Measurements from ENCODE around the gene DIPK2A.

Gene DIPK2A, protein sequence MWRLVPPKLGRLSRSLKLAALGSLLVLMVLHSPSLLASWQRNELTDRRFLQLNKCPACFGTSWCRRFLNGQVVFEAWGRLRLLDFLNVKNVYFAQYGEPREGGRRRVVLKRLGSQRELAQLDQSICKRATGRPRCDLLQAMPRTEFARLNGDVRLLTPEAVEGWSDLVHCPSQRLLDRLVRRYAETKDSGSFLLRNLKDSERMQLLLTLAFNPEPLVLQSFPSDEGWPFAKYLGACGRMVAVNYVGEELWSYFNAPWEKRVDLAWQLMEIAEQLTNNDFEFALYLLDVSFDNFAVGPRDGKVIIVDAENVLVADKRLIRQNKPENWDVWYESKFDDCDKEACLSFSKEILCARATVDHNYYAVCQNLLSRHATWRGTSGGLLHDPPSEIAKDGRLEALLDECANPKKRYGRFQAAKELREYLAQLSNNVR

DNA sequence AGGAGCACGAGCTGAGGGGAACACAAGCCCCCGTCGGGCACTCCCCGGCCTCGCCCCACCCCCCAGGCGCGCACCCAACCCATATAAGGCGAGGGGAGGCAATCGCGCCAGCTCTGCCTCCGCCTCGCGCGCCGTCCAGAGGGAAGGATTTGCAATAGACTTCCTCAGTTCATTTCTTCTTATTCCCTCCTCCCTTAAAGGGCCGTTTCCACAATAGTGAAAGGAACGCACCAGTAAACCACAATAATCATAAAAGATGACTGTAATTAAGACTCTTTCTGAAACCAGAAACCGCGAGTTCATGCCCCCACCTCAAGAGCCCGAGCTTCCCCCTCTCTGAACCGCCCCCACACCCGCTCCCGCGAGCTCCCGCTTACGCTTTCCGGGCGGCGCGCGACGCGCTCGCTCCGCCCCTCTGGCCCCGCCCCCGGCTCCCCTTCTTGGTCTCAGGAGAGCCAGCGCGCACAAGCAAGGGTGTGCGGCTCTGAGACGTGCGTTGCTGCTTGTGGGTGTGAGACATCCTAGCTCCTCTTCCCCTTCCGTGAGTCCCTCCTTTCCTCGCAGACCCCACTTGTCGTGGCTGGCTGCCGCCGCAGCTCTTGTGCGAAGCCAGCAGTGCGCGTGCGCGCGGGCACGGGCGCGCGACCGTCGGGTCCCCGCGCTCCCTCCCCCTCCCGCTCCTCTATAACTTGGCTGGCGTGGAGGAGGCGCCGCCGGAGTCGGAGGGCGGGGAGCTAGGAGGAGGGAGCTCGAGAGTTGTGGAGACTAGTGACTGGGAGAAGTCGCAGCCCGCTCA is at the start of gene DIPK2A:
TSS of gene DIPK2A (plus strand) at position 465 of the 796 bp plus-strand sequence. CDS start 510 bp downstream, outside the sequence.
- peak; percentile 93 for DNase-seq (ENCODE audit: low spot score)

DNA sequence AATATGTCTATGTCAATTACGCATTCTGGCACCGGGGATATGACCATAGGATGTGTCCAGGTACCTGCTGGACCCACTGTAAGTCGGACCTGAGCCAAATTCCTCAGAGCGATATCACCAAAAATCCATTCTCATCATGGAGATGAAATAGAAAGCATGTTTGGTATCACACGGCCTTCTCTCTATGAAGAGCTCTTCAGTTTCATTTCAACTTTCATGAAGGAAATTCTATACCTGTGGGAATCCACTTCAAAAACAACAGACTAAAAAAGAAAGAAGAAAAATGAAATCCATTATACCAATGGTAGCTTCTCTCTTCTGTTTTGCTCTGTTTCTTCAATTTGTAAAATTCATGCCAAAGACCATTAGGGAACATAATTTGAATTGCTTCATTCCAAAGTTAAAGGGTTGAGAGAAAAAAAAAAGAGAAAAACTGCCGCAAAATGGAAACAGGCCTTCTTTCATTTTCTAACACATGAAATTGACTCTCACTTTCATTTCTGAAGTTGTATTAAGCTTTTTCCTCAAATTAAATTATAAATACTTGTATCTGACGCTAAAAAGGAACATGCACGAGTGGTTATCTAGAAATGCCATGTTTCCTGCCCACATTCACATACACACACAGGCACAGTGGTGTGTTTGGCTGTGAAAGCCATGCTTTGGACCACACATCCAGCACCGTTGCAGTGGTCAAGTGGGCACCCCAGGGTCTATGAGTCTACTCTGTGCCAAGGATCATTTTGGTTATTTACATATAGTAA is 46.9 kb upstream of the DIPK2A start:
- no peak for DNase-seq (ENCODE audit: low spot score)

DNA sequence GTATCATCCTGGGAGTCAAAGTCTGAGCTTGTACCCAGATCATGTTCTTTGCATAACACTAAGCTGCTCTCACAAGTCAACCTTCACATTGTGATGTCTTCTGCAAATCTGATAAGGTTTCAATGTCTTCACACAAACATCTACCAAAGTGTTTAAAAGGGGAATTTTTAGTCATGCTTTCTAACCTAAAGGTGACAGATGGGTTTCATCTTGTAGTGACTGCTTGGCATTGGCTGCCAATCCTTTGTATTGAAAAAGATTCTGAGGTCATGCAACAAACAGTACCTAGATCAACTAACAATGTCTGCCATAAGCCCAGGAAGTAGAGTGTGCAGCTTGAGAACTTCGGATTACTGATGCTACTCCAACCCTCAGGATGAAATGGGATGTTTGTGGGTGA is 43.6 kb upstream of the DIPK2A start:
- no peak for DNase-seq (ENCODE audit: low spot score)

DNA sequence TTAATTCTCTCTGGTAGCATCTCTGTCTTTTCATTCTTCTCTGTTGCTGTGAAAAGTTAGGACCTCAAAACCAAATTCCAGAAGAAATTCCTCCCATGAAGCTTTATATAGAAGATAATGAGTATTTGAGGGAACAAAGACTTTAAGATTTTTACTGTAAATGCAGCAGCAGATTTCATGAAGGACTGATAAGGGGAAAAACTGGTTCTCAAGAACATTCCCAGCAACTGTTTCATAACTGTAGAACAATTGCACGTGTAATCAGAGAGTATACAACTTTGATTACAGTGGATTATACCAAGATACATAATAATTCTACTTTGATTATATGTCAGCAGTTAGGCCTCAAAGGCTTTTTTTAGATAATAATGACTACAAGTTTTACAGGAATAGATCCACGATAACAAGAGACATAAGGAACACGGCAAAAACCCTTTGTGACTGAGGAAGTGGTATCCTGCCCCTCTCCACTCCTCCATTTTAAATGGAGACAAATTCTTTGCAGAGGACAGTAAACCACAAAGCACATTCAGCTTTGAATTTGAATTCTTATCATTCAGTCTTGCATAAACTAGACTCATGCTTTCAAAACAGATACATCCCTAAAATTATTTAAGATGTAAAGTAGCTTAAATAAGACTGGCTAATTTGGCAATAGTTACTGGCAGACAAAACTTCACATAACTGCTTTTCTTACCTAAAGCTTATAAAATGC is 42.9 kb upstream of the DIPK2A start:
- no peak for DNase-seq (ENCODE audit: low spot score)

DNA sequence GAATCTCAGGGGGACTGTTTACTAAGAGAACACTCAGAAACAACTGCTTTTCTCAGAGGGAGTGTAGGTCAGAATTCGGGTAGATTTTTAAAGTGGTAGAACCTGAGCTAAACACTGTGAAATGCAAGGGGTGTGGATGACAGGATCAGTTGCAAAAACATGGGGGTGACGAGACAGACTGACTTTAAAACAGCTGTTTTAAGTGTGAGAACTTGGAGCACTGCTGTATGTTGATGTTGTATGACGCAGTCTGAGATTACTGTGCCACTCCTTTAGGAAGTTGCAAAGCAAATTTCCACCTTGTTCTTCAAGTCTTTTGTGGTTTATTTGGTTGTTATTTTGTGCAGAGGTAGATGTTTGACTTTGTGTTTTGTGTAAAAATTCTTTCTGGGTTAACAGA is 36.8 kb upstream of the DIPK2A start:
- no peak for DNase-seq (ENCODE audit: low spot score)

DNA sequence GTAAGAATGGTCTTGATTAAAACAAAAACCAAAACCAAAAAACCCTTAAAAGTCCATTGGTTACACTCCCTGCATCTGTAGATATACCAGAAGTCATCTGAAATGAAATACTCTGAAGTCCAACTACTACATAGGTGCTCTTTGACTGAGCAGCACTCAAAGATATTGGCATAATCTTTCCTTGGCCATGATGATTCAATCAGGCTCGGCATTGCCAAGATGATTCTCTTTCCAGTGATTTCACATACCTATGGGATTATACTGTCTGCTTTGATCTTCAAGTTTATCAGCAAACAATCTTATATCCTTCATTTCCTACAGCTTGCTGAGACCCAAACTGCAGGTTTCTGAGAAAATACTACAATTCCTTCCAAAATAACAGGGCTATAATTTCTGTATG is 35.9 kb upstream of the DIPK2A start:
- no peak for DNase-seq (ENCODE audit: low spot score)

DNA sequence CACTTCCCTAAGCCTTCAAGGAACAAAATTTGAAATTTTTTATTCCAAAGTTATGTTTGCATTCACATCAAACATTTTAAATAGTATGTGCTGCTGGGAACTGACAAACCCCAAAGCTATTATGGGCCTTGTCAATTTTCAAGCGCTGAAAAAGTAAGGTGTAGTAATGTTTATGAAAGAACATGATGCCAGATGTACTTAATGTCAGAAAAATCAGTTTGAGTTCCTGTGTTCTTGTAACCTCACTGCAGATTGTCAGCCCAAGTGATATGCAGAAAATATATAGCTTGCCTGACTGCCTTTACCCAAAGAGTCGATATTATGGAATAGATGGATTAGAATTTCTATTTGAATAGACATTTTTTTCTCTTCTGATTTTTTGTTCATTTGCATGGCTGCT is 20.8 kb upstream of the DIPK2A start:
- DNase-seq (ENCODE audit: low spot score), result no peak

DNA sequence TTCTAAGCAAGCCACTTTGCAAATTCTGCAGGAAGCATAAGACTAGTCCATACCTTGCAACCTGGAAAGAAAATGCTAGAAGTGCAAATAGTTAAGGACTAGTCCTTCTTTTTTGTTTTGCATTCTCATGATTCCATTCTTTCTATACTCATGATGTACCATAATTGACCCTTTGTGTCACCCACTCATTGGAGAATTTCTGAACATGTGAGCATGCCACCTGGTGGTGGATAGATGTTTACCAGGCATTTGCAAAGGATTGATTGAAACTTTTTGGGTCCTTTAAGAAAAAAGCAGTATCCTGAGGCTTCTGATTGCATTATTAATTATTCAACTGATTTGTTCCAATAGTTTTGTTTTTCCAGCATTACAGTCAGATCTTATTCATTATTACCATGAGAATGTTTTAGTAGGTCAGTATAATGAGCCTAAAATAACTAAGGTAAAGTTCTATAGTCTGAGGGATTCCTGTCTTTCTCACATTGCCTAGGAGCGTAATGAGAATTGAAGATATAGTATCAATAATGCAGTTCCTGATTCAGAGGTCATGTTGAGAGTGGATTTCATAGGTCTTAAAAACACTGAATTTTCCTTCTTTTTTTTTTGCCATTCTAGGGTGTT is 20.2 kb upstream of the DIPK2A start:
- peak; percentile 30 for DNase-seq (ENCODE audit: low spot score)

DNA sequence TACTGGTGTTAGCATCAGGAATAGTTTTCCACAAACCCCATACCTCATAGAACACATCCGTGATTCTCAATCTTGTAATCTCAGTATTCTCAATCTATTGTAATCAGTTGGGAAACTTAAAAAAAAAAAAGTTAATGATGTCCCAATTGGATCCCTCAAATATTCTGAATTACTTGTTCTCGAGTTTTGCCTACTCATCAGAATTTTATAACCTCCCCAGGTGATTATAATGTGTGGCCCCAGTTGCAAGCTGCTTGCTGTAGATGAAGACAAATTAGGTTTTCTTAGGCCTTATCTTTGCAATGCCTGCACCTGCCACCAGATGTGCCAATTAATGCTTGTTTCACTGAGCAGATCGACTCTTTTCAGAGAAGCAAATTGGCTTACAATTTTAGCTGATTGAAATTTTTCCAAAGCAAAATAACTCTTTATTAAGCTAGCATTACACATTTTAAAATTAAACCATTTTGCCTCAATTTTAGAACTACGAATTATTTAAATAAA is 19.0 kb upstream of the DIPK2A start:
- DNase-seq (ENCODE audit: low spot score), result no peak

DNA sequence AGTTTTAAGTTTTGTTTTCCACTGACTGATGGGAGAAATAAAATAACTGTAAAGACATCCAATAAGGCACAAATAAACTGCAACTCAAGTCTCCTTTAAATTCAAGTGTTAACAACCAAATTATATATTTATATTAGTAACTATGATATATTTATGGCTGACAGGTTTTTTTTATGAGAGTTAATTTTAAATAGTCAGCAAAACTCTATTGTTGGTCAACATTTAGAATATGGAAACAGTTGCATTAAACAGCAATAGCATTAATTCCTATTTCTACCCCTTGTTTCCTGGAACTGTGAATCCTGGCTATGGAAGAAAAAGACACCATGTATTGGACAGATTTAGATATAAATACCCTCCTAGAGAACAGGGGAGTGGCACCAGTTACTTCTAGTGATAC is 16.5 kb upstream of the DIPK2A start:
- DNase-seq (ENCODE audit: low spot score), result no peak

DNA sequence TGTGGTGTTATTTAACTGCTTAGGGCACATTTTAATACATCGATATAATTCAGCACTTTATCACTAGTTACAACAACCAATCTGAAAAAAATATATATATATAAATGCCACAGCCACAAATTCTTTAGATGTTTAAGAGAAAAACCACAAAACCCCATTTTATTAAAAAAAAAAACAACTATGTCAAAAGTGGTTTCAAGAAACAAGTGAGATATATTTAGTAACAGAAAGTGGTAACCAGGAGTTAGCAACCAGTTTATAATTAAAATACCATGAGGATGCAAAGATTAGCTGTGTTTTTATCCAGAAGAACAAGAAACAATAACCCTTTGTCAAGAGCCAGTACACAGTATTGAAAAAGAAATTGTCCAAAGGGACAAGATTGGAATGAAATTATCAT is 14.8 kb upstream of the DIPK2A start:
- no peak for DNase-seq (ENCODE audit: low spot score)

DNA sequence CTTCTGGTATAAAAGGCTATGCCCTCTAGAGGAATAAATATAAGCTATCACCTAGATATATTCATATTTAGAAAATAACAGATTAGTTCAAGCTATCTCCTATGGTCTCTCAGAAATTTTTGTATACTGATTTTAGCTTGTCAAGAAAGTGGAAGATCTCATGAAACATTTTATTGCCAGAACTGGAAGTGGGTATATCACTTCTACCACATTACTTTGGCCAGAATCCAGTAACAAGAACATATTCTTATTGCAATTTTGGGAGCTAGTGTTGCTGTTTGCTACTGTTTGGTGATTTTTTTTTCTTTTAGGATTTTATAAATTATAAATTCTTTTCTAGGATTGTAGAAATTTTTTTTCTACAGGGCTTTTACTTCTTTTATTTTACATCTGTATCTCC is 14.2 kb upstream of the DIPK2A start:
- DNase-seq (ENCODE audit: low spot score), result no peak

DNA sequence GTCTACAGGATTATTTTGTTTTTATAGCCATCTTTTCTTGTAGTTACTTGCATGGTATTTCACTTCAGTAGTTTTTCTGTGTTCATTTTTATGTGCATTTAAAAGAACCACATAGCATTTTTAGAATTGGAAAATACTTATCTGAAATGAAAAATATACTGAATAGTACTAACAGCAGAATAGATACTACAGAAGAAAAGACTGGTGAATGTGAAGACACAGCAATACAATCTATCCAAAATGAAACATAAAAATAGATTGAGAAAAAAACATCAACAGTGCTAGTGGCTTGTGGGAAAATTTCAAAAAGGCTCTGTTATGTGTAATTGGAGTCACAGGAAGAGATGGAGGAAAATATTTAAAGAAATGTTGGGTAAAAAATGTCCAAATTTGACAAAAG is 12.7 kb upstream of the DIPK2A start:
- no peak for DNase-seq (ENCODE audit: low spot score)

DNA sequence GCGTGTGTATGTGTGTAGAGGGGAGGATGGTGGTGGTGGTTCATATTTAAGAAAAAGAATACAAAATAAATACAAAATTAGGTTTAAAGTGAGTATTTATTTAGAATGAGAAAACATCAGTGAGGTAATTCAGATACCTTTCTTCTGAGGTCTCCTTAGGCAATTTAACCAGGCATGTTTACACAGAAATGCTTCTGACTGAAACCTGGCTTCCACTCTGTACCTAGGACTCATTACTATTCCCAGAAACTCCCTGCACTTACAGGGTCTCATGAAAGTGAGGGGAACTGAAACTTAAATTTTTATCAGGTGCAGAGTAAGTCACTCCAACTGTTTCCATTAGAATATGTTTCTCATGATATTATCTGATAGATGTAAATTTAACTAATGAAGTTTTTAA is 10.3 kb upstream of the DIPK2A start:
- DNase-seq (ENCODE audit: low spot score), result no peak

DNA sequence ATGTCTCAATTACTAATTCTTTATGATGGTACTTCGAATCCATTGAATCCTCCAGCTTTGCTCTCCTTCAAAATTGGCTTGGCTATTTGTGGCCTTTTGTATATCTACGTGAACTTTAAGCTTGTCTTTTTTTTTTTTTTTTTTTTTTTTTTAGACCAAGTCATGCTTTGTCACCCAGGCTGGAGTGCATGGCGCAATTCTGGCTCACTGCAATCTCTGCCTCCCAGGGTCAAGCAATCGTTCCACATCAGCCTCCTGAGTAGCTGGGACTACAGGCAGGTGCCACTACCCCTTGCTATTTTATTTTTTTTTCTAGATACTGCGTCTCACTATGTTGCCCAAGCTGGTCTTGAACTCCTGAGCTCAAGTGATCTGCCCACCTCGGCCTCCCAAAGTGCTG is 7.7 kb upstream of the DIPK2A start:
- no peak for DNase-seq (ENCODE audit: low spot score)

DNA sequence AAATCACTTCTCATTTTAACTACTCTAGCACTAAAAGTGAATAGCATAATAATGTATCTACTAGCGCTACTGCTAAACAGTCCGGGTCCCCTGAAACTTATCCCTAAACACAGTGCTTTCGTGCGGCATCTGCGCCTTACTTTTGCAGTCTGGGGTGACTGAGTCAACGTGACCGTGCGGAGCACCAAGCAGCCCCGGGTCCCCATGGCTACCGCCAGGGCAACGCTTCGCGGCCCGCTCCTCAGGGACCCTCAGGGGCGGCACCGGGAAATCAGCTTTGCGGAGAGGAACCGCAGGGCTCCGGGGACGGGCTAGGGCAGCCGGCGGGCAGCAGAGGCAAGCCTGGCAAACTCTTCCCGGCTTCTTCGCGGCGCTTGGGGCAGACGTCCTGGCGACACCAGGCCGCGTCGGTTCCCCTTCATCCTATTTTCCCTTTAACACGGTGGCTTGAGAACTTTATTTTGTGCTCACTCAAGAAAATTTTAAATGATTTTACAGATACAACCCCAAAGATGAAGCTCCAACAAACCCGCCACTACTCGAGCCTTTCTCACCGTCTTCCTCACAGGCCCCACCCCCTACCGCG is 757 bp upstream of the DIPK2A start:
- DNase-seq (ENCODE audit: low spot score), result peak; percentile 60

DNA sequence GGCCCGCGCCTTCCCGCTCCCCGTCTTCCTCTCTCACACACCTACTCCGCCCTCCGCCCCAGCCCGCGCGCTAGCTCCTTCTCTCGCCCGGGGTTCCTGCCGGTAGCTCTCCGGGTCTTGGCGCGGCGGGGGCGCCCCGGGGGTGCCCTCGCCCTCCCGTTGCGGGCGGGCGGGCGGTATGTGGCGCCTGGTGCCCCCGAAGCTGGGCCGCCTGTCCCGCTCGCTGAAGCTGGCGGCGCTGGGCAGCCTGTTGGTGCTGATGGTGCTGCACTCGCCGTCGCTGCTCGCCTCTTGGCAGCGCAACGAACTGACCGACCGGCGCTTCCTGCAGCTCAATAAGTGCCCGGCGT is 507 bp downstream of the DIPK2A start:
- no peak for DNase-seq (ENCODE audit: low spot score)

DNA sequence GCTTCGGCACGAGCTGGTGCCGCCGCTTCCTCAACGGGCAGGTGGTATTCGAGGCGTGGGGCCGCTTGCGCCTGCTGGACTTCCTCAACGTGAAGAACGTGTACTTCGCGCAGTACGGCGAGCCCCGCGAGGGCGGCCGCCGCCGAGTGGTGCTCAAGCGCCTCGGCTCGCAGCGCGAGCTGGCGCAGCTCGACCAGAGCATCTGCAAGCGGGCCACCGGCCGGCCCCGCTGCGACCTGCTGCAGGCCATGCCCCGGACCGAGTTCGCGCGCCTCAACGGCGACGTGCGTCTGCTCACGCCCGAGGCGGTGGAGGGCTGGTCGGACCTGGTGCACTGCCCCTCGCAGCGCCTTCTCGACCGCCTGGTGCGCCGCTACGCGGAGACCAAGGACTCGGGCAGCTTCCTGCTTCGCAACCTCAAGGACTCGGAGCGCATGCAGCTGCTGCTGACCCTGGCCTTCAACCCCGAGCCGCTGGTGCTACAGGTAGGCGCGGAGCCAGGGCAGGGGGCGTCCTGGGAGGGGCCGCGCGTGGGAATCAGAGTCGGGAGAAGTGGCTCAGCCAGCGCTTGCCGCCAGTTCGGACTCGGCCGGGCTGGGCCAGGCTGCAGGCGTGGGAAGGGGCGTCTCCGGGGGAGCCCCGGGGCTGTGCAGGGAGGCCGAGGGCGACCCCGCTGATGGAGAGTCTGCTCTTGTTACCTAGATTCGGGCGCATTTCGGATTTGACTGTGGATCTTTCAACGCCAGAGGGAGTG is 1.1 kb downstream of the DIPK2A start:
- peak; percentile 66 for DNase-seq (ENCODE audit: low spot score)

DNA sequence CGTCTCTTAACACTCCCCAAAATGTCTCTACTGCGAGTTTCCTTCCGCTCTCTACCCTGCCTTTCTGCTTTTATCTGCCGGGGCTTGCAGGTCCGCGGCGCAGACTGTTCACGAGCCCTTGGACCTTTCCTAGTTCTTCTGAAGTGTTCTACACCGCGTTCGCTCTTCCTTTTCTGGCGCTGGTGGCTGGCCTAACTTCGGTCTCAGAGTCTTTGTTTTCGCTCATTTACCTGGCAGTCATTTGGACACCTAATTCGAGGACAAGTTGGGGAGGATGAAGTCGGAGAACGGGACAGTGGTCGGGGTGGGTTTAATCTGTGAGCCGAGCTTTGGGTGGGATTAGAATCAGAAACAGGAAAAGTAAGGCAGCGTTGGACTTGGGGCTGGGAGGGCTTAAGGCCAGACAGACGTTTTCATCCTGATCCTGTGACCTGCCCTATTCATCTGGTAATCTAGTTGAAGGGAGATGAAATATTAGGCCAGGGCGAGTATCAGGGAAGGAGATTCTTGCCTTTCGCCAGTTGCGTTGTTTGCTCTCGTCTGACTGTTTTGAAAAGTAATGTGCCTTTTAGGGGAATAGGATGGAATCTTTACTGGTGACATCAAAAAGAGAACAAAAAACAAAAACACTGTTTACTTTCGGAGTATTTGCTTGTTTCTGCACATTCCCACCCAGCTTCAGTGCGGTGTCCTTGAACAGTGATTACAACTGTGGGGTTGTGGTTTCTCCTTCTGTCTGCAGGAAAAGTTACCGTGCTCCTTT is 1.8 kb downstream of the DIPK2A start:
- peak; percentile 63 for DNase-seq (ENCODE audit: low spot score)

Measured in AG08396 (cell line).